ENCODE results near the gene THRA.

The THRA gene

DNA sequence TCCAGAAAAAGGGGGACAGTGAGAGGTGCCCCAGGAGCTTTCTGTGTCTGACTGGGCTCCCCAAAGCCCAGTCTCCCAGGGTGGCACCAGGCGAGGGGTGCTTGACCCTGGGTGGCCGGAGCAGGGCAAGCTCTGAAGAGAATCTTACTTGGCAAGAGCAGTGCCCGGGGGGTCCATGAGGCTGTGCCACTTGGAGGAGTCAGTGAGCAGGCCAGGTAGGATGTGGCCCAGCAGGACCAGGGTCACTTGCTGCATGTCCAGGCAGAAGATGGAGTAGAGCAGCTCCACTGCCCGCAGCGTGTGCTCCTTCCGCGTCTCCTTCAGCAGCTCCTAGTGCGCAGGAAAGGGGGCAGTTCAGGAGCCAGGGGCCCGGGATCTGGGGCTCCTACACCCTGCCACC lies 40.3 kb upstream of the THRA start:
- Mint-ChIP-seq H3K27me3 (ENCODE audit: low read depth, poor library complexity) (no peaks in the 10 kb centered on the region), H3K9me3 (no peaks in the 10 kb centered on the region), H3K27ac (no peak overlapping the region), H3K4me1 (peaks cover 33% of the 10 kb centered on the region), H3K36me3 (ENCODE audit: low read depth) (peaks cover 48% of the 10 kb centered on the region), H3K4me3 (no peak overlapping the region)
- no peak for TF ChIP-seq CTCF (IDR thresholded peaks at IDR 0.05)
- no peak for DNase-seq

DNA sequence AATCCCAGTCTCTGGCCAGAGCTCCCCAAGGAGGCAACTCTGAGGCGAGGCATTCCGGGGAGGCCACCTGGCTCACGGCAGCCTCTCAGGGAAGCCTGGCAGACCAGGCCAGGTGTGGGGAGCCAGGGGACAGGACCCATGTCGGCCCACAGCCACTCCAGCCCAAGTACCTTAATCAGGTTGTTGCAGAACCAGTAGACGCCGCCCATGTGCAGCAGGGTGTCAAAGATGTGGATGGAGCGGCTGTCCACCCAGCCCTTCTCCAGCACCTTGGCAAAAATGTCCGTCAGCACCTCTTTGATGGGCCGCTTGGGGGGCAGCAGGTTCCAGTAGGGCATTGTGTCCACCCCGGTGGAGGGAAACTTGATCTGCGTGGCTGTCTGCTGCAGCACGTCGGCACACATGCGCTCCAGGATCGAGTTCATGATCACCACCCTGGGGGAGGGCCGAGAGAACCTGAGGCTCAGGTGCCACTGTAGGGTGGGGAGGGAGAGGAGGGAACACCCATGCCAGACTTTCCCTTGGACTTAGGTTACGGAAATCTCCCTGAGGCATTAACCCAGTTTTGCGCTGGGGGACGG lies 39.7 kb upstream of the THRA start:
- peaks cover 48% of the 10 kb centered on the region for H3K36me3 Mint-ChIP-seq (ENCODE audit: low read depth)
- no peak overlapping the region for H3K27ac Mint-ChIP-seq
- H3K9me3 Mint-ChIP-seq: no peaks in the 10 kb centered on the region
- TF ChIP-seq CTCF (IDR thresholded peaks at IDR 0.05): no peak
- no peak for DNase-seq
- no peaks in the 10 kb centered on the region for H3K27me3 Mint-ChIP-seq (ENCODE audit: low read depth, poor library complexity)
- peaks cover 27% of the 10 kb centered on the region for H3K4me1 Mint-ChIP-seq
- no peak overlapping the region for H3K4me3 Mint-ChIP-seq

DNA sequence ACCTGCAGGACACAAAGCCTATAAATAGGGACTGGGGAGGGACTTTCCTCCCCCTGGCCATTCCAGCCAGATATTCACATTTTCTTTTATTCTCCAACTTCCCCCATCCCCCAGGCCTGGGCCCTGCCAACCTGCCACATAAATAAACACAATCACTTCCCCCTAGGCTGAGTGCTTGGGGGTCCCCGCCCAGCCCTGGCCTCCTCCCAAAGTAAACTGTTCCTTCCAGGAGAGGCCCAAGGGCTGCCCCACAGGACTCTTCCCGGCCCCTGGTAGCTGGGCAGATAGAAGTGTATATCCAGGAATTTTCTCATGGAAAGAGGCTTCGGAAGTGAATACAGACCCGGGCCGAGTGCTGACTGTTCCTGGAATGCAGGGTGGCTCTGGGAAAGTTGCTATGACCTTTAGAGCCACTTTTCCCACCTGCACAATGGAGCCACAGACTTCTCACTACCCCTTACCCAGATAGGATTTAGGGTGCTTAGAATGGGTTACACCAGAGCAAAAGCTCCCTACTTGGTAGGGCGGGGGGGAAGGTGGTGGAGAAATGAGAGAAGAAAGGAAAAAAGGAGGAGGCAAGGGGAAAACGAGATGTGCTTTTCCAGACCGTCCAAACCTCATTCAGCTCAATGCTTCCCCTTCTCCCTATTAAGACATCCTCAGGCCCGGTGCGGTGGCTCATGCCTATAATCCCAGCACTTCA lies 39.0 kb upstream of the THRA start:
- TF ChIP-seq CTCF (IDR thresholded peaks at IDR 0.05): no peak
- peak overlapping the region; percentile 75 for H3K27ac Mint-ChIP-seq

GRCh38 chr17:40024901-40025300 lies 37.9 kb upstream of the THRA start:
- H3K27me3 Mint-ChIP-seq (ENCODE audit: low read depth, poor library complexity): no peaks in the 10 kb centered on the region
- TF ChIP-seq CTCF (IDR thresholded peaks at IDR 0.05): no peak
- no peaks in the 10 kb centered on the region for H3K9me3 Mint-ChIP-seq
- H3K4me1 Mint-ChIP-seq: peaks cover 10% of the 10 kb centered on the region
- H3K27ac Mint-ChIP-seq: no peak overlapping the region
- H3K4me3 Mint-ChIP-seq: no peak overlapping the region
- DNase-seq: no peak
- H3K36me3 Mint-ChIP-seq (ENCODE audit: low read depth): peaks cover 56% of the 10 kb centered on the region

More for the DNA sequence above, 39.0 kb upstream of the THRA start:
- peaks cover 53% of the 10 kb centered on the region for H3K36me3 Mint-ChIP-seq (ENCODE audit: low read depth)
- no peaks in the 10 kb centered on the region for H3K9me3 Mint-ChIP-seq
- no peak overlapping the region for H3K4me3 Mint-ChIP-seq
- H3K4me1 Mint-ChIP-seq: peaks cover 20% of the 10 kb centered on the region
- H3K27me3 Mint-ChIP-seq (ENCODE audit: low read depth, poor library complexity): no peaks in the 10 kb centered on the region
- no peak for DNase-seq

GRCh38 chr17:40025559-40025958 lies 37.2 kb upstream of the THRA start:
- Mint-ChIP-seq H3K27me3 (ENCODE audit: low read depth, poor library complexity) (no peaks in the 10 kb centered on the region), H3K27ac (peak overlapping the region; percentile 51), H3K36me3 (ENCODE audit: low read depth) (peaks cover 52% of the 10 kb centered on the region), H3K4me1 (peaks cover 6% of the 10 kb centered on the region), H3K9me3 (no peaks in the 10 kb centered on the region), H3K4me3 (no peak overlapping the region)
- no peak for TF ChIP-seq CTCF (IDR thresholded peaks at IDR 0.05)
- no peak for DNase-seq

All from nephron progenitor cell (in vitro differentiated cells).